Pancreas (tissue), 10 donors: ENCODE measurements around the gene SORBS2. TPM values are rescaled to one million over a fixed set of nuclear protein-coding genes. Genes with fewer than 3 reads are reported as not detected.

Source experiments
- ATAC-seq, 4 donors: fragments of 200-7000 bp; cut with Tn5 transposase; one replicate each; pipeline versions ENCODE4 v1.8.0 to v1.9.1; 2020; ENCODE audit warnings: mild to moderate bottlenecking in 4 of 4, moderate library complexity in 4 of 4
- DNase-seq, 6 donors: peaks; one replicate each; pipeline ENCODE4 v3.0.0-alpha.2; 2020
- FAIRE-seq: peaks from 2 replicates; lab custom pipeline; 2012; peaks lifted over from hg19 to GRCh38; lab: Jason Lieb, UNC
- H3K27ac ChIP-seq, 4 donors: fragments of 200-600 bp; sonication (generic); 1 replicate in 3 of 4; 2 replicates in 1 of 4; pipeline versions ENCODE4 v1.5.0 to v1.8.0; 2020
- H3K27me3 ChIP-seq, 4 donors: fragments of 200-600 bp; one replicate each; pipeline ENCODE4 v1.8.0; 2021
- H3K36me3 ChIP-seq, 3 donors: fragments of 200-600 bp; sonication (generic) in 1 of 3; one replicate each; pipeline versions ENCODE4 v1.5.0 to v1.8.0; 2020 to 2021
- H3K4me1 ChIP-seq, 3 donors: fragments of 200-600 bp; one replicate each; pipeline ENCODE4 v1.8.0; 2021
- H3K4me3 ChIP-seq, 4 donors: fragments of 200-600 bp; sonication (generic) in 2 of 4; one replicate each; pipeline versions ENCODE4 v1.5.0 to v1.8.0; 2020 to 2021
- H3K9me3 ChIP-seq, 4 donors: fragments of 200-600 bp; one replicate each; pipeline ENCODE4 v1.8.0; 2021
- CTCF ChIP-seq, 4 donors: fragments of 200-600 bp; sonication (generic) in 3 of 4; IDR thresholded peaks; one replicate each; pipeline versions ENCODE4 v1.5.0 to v1.8.0; 2021; ENCODE audit warnings: antibody characterized with exemption in 4 of 4
- WGBS, 2 donors: extraction: QIAGEN DNeasy Blood & Tissue Kit; methylation state at CpG; one replicate each; pipeline ENCODE4 v1.1.7; 2013; 5-methylcytosine and 5-hydroxymethylcytosine counted together
- intact Hi-C, 3 donors: fragments of 100-400 bp; cut with DNase I; formaldehyde crosslinking; loops; one replicate each; pipeline versions ENCODE4 v1.11.1 to v1.14.2; 2022
- polyA plus RNA-seq, 2 donors: library from polyadenylated mRNA; stranded (reverse); fragments of 200-250 nt; gene quantifications; one replicate each; pipeline ENCODE4 v1.2.3, GENCODE V29; 2013
- total RNA-seq, 6 donors: library from RNA; stranded (reverse); fragmentation: NEBNext Ultra II Directional in 4 of 6; extraction: Animal tissue kit (Norgen Biotek cat#: 25700) in 4 of 6; gene quantifications; one replicate each; pipeline versions ENCODE4 v1.2.1 to v1.2.4, GENCODE V29; 2021 to 2023
- donor health status: healthy with polysubstance abuse.
- donor health status: DM: no; HTN: no; CAD: no; lungs with moderate emphysema.
- donor health status: DM: no; HTN: no; CAD: no.
- donor health status: control.
- donor health status: control.
- donor health status: Bipolar disorder and iron deficiency.
- donor health status: DM: yes; HTN: yes; CAD: no.
- donor health status: DM: no; HTN: no; CAD: no.
- donor health status: DM: no; HTN: no; CAD: no.
- donor health status: DM: yes; HTN: yes; CAD: no.

The SORBS2 gene
- total and polyA plus RNA-seq, 8 donors: 61.7 to 245 (median 140) TPM

- WGBS, 2 donors: 73% methylated on average over 12 of the region's 12 CpGs
- ATAC-seq (no peak), DNase-seq (no peak), FAIRE-seq (no peak)
- Histone ChIP-seq H3K4me3 (no peak overlapping the region), H3K36me3 (peaks cover 0 to 8% (median 0%) of the 10 kb centered on the region in 3 donors), H3K9me3 (no peaks in the 10 kb centered on the region), H3K4me1 (peaks cover 12 to 16% (median 12%) of the 10 kb centered on the region in 3 donors), H3K27me3 (no peaks in the 10 kb centered on the region), H3K27ac (peak overlapping the region in 1 of 4 donors; percentile 2)
- no peak for TF ChIP-seq CTCF (IDR thresholded peaks at IDR 0.05)
- intact Hi-C loops: no loop called here
Measured at GRCh38 chr4:185693548-185694215, 118.3 kb downstream of the SORBS2 start.

GRCh38 chr4:185689407-185689806 lies 122.6 kb downstream of the SORBS2 start:
- ATAC-seq (no peak), DNase-seq (no peak), FAIRE-seq (no peak)
- H3K4me1 ChIP-seq: peaks cover 0 to 13% (median 0%) of the 10 kb centered on the region in 3 donors
- H3K9me3 ChIP-seq: no peaks in the 10 kb centered on the region
- 85 to 96% methylated on average over 9 of the region's 9 CpGs for WGBS, 2 donors
- intact Hi-C loops: no loop called here
- H3K27me3 ChIP-seq: no peaks in the 10 kb centered on the region
- peaks cover 0 to 9% (median 0%) of the 10 kb centered on the region in 3 donors for H3K36me3 ChIP-seq
- TF ChIP-seq CTCF (IDR thresholded peaks at IDR 0.05): no peak
- H3K4me3 ChIP-seq: no peak overlapping the region
- no peak overlapping the region for H3K27ac ChIP-seq

GRCh38 chr4:185685804-185686203 lies 126.2 kb downstream of the SORBS2 start:
- no peak for DNase-seq
- intact Hi-C loops: no loop called here
- Histone ChIP-seq H3K36me3 (peaks cover 0 to 12% (median 0%) of the 10 kb centered on the region in 3 donors), H3K4me3 (no peak overlapping the region), H3K27ac (no peak overlapping the region), H3K4me1 (peaks cover 0 to 15% (median 0%) of the 10 kb centered on the region in 3 donors), H3K27me3 (no peaks in the 10 kb centered on the region), H3K9me3 (no peaks in the 10 kb centered on the region)
- peak; percentile 29 for FAIRE-seq
- TF ChIP-seq CTCF (IDR thresholded peaks at IDR 0.05): no peak
- no peak for ATAC-seq
- WGBS, 2 donors: 88 to 93% methylated on average over 1 of the region's 1 CpG

- H3K9me3 ChIP-seq: no peaks in the 10 kb centered on the region
- intact Hi-C loops: no loop called here
- H3K27me3 ChIP-seq: no peaks in the 10 kb centered on the region
- ATAC-seq (peak in 1 of 4 donors; percentile 11), FAIRE-seq (no peak), DNase-seq (no peak)
- H3K27ac ChIP-seq: no peak overlapping the region
- peaks cover 0 to 6% (median 0%) of the 10 kb centered on the region in 3 donors for H3K36me3 ChIP-seq
- peaks cover 0 to 15% (median 0%) of the 10 kb centered on the region in 3 donors for H3K4me1 ChIP-seq
- no peak for TF ChIP-seq CTCF (IDR thresholded peaks at IDR 0.05)
- WGBS, 2 donors: 98 to 100% methylated on average over 2 of the region's 2 CpGs
- no peak overlapping the region for H3K4me3 ChIP-seq
Measured at GRCh38 chr4:185683896-185684295, 128.1 kb downstream of the SORBS2 start.

GRCh38 chr4:185683222-185683621 lies 128.8 kb downstream of the SORBS2 start:
- no peak for TF ChIP-seq CTCF (IDR thresholded peaks at IDR 0.05)
- FAIRE-seq (no peak), ATAC-seq (no peak), DNase-seq (no peak)
- 88 to 91% methylated on average over 10 of the region's 10 CpGs for WGBS, 2 donors
- no peak overlapping the region for H3K27ac ChIP-seq
- intact Hi-C loops: no loop called here
- no peaks in the 10 kb centered on the region for H3K27me3 ChIP-seq
- H3K4me3 ChIP-seq: no peak overlapping the region
- peaks cover 0 to 9% (median 0%) of the 10 kb centered on the region in 3 donors for H3K36me3 ChIP-seq
- peaks cover 0 to 15% (median 0%) of the 10 kb centered on the region in 3 donors for H3K4me1 ChIP-seq
- no peaks in the 10 kb centered on the region for H3K9me3 ChIP-seq
